Embryonic facial prominence (tissue), 1 donor: ENCODE results near the gene MYO3B.
"Not testable (repeated sequence)": the region's sequence is repeated elsewhere in the genome, so short reads cannot be mapped to it uniquely, and the experiment has no call there.

Experiments
- DNase-seq: peaks from one replicate; pipeline ENCODE4 v3.0.0-alpha.2; 2016; ENCODE audit errors: extremely low spot score

The MYO3B gene

GRCh38 chr2:170341684-170342623, 164.0 kb downstream of the MYO3B start:
- DNase-seq: no peak

GRCh38 chr2:170344663-170345346, 166.9 kb downstream of the MYO3B start:
- DNase-seq: no peak

- no peak for DNase-seq
Observed at GRCh38 chr2:170345607-170346006, 167.7 kb downstream of the MYO3B start.

- not testable (repeated sequence) for DNase-seq
Observed at GRCh38 chr2:170349269-170349668, 171.3 kb downstream of the MYO3B start.

- DNase-seq: no peak
Observed at GRCh38 chr2:170350929-170351826, 173.2 kb downstream of the MYO3B start.

- no peak for DNase-seq
Observed at GRCh38 chr2:170353723-170354122, 175.8 kb downstream of the MYO3B start.

- no peak for DNase-seq
Observed at GRCh38 chr2:170354388-170354787, 176.4 kb downstream of the MYO3B start.

- no peak for DNase-seq
Observed at GRCh38 chr2:170354855-170355780, 177.2 kb downstream of the MYO3B start.

GRCh38 chr2:170359466-170359865, 181.5 kb downstream of the MYO3B start:
- DNase-seq: no peak

- DNase-seq: no peak
Observed at GRCh38 chr2:170360546-170361089, 182.7 kb downstream of the MYO3B start.

GRCh38 chr2:170361090-170361936, 183.4 kb downstream of the MYO3B start:
- no peak for DNase-seq

- DNase-seq: no peak
Observed at GRCh38 chr2:170362313-170362870, 184.4 kb downstream of the MYO3B start.

GRCh38 chr2:170362871-170363631, 185.1 kb downstream of the MYO3B start:
- DNase-seq: no peak

GRCh38 chr2:170365003-170365402, 187.1 kb downstream of the MYO3B start:
- DNase-seq: no peak

- DNase-seq: no peak
Observed at GRCh38 chr2:170365686-170366085, 187.7 kb downstream of the MYO3B start.

- DNase-seq: no peak
Observed at GRCh38 chr2:170368370-170368769, 190.4 kb downstream of the MYO3B start.

- DNase-seq: no peak
Observed at GRCh38 chr2:170369228-170369627, 191.3 kb downstream of the MYO3B start.

GRCh38 chr2:170369894-170370293, 191.9 kb downstream of the MYO3B start:
- DNase-seq: no peak
